HG02642 (cell line): ENCODE results near the gene MTCH2.
"Not testable (repeated sequence)": the region's sequence is repeated elsewhere in the genome, so short reads cannot be mapped to it uniquely, and the experiment has no call there.

ENCODE experiments used
- ATAC-seq: cut with Tn5 transposase; IDR thresholded peaks from one replicate; pipeline ENCODE4 v1.9.1; 2021; ENCODE audit warnings: mild to moderate bottlenecking; ENCODE audit not compliant: unreplicated experiment, poor library complexity

The MTCH2 gene

GRCh38 chr11:47642099-47642855, at the start of gene MTCH2:
Gene MTCH2 (minus strand): TSS chr11:47642559. CDS start chr11:47642465, 94 bp downstream.
- ATAC-seq: peak; percentile 92

DNA sequence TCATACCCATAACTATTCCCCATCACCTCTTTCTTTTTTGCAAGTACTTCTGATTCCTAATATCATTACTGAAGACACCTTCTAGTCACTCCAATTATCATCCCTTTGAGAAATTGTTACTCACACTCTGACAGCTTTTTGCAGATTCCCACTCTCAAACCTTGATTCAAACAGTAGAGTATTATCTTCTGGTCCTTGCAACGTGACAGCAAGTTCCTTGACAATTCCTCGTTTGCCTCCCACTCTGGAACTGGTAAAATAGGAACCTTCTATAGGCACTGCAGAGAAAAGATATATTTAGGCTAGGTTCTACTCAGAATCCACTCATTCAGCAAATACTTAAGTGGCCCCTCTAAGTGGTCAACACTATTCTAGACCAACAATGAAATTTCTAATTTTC, 49.6 kb upstream of the MTCH2 start:
- ATAC-seq: no peak

- ATAC-seq: no peak
Observed at GRCh38 chr11:47689480-47689879, 47.1 kb upstream of the MTCH2 start.

DNA sequence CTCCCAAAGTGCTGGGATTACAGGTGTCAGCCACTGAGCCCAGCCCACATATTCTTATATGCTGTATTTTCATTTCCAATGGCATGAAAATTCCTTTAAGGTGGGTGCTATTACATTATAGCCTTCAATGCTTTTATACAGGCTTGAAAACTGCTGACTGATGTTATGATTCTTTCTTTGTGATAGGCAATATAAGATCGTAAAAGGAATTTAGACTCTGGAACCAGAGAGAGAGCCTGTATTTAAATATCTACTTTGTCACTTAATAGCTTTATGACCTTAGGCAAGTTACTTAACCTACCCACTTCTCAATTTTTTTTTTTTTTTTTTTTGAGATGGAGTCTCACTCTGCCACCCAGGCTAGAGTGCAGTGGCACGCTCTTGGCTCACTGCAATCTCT, 46.6 kb upstream of the MTCH2 start:
- no peak for ATAC-seq

DNA sequence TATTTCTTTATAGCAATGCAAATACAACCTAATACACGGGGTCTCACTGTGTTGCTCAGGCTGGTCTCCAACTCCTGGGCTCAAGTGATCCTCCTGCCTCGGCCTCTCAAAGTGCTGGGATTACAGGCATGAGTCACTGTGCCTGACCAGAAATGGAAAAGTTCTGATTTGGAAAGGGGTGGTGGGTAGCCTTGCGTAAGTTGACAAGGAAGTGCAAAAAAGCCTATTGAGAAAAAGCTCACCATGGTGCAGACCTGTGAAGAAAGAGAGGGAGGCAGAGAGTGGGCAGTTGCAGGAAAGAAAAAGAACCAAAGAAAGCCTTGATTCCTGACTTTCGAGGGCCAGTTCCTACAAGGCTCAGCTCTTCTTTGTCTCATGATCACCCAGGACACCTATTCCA, 45.8 kb upstream of the MTCH2 start:
- no peak for ATAC-seq

DNA sequence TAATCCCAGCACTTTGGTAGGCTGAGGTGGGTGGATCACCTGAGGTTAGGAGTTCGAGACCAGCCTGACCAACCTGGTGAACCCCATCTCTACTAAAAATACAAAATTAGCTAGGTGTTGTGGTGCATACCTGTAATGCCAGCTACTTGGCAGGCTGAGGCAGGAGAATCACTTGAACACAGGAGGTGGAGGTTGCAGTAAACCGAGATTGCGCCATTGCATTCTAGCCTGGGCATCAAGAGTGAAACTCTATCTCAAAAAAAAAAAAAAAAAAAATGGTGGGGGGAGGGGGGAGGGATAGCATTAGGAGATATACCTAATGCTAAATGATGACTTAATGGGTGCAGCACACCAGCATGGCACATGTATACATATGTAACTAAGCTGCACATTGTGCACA, 44.3 kb upstream of the MTCH2 start:
- not testable (repeated sequence) for ATAC-seq

DNA sequence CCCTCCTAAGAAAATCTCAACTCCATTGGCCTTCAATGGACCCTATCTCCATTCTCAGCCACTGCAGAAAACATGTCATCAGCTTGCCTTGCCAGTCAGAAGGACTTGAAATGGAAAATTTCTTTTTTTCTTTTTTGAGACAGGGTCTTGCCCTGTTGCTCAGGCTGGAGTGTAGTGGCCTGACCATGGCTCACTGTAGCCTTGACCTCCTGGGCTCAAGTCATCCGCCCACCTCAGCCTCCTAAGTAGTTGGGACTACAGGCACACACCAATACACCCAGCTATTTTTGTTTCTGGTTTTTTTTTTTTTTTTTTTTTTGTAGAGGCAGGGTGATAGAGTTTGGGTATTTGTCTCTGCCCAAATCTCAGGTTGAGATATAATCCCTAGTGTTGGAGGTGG, 43.8 kb upstream of the MTCH2 start:
- no peak for ATAC-seq

DNA sequence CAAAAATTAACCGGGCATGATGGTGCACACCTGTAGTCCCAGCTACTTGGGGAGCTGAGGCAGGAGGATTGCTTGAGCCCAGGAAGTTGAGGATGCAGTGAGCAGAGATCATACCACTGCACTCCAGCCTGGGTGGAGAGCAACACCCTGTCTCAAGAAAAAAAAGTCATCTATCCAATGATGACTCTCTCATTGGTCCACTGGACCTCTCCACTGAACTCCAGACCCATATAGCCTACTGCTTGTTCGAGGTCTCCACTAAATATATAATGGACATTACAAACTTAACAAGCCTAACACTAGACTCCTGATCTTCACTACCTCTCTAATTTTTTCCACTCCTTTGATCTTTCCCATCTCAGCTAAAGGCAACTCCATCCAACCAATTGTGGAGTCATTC, 33.5 kb upstream of the MTCH2 start:
- no peak for ATAC-seq

- no peak for ATAC-seq
Observed at GRCh38 chr11:47672283-47672730, 29.9 kb upstream of the MTCH2 start.

DNA sequence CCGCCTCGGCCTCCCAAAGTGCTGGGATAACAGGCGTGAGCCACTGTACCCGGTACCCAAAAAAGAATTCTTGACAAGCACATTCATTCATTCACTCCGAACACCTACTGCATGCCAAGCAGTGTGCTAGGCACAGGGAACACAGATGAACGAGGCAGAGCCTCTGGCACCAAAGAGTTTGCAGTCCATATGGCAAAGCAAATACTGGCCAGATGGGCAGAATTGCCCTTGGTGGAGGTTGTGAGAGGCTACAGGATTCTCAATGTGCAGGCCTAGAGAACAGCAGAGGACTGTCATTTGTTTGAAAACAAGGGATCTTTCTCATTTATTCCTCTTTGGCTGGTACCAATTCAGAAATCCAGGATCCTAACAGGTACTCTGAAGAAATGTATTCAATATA, 27.5 kb upstream of the MTCH2 start:
- no peak for ATAC-seq

- ATAC-seq: no peak
Observed at GRCh38 chr11:47668665-47669064, 26.3 kb upstream of the MTCH2 start.

- no peak for ATAC-seq
Observed at GRCh38 chr11:47667555-47667954, 25.2 kb upstream of the MTCH2 start.

- ATAC-seq: no peak
Observed at GRCh38 chr11:47667135-47667534, 24.8 kb upstream of the MTCH2 start.

DNA sequence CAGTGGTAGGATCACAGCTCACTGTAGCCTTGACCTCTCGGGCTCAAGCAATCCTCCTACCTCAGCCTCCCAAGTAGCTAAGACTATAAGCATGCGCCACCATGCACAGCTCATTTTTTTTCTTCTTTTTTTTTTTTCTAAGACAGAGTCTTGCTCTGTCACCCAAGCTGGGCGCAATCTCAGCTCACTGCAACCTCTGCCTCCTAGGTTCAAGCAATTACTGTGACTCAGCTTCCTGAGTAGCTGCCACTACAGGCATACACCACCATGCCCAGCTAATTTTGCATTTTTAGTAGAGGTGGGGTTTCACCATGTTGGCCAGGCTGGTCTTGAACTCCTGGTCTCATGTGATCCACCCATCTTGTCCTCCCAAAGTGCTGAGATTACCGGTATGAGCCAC, 22.6 kb upstream of the MTCH2 start:
- not testable (repeated sequence) for ATAC-seq

GRCh38 chr11:47661245-47661644, 18.9 kb upstream of the MTCH2 start:
- ATAC-seq: no peak

DNA sequence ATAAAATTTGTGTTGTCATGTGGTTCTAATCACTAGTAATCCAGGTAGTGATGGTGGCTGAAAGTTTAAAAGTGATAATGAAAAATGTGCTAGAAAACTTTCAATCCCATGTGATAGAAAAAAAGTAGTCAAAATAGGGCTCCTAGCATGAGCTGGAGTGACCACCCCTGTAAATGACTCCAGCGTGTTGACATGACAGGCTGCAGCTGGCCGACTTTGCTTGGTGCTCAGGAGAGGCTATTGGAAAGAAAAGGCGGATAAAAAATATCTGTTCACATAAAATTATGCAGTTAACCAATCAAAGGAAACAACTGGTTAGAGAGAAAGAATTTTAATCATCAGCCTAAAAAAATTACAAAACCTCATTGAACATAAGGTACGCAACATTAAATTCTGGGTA, 16.9 kb upstream of the MTCH2 start:
- ATAC-seq: no peak

DNA sequence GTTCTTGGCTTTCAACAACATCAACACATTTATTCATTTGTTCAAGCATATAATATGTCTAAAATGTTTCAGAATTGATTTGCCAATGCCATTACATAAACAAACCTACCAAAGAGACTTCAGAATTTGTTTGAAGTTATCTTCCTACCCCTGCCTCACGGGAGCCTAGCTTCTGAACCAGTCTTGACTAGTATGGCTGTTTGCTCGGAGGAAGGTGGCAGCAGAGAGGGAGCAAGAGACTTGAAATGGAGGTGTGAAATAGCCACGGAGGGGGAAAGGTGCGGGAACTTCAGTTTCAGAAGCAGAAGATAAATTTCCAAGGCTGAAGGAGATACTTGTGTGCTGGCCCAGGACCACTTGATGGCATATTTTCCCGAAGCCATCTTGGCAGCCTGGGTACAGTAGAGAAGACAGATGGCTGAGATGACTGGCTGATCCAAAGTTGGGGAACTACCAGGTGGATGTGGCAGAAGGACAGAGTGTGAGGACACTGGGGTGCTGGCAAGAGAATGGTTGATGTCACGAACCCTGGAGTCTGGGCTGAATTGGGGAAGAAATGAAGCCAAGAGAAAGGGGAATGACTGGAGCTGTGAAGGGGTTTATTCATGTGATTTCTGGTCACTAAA, 14.0 kb upstream of the MTCH2 start:
- no peak for ATAC-seq

DNA sequence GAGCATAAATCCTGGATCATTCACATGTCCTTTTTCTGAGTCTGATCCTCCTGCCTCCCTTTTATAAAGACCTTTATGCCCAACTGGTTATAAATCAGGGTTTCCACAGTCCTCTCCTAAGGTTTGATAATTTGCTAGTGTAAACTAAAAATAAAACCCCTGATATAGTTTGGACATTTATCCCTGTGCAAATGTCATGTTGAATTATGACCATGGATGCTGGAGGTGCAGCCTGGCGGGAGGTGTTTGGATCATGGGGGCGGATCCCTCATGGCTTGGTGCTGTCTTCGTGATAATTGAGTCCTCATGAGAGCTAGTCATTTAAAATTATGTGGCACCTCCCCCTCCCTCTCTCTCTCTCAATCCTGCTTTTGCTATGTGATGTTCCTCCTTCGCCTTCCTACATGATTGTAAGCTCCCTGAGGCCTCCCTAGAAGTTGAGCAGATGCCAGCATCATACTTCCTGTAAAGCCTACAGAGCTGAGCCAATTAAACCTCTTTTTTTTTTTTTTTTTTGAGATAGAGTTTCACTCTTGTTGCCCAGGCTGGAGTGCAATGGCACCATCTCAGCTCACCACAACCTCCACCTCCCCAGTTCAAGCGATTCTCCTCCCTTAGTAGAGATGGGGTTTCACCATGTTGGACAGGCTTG, 9.6 kb upstream of the MTCH2 start:
- no peak for ATAC-seq

DNA sequence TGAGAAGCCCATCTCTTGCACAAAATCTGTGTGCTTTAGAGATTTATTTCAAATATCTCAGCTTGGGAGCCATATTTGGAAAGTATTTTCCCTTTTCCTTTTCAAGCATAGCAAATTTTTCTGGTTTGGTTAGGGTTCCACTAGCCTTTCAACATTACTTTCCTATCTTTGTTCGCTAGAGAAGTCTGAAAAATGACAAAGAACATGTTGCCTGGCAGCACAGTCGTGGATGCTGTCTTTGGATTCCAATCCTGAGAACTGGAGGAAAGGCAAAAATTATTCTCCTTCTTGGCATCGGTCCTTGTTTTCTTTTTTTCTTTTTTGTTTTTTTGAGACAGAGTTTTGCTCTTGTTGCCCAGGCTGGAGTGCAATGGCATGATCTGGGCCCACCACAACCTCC, 6.9 kb upstream of the MTCH2 start:
- ATAC-seq: no peak

- no peak for ATAC-seq
Observed at GRCh38 chr11:47646019-47646418, 3.7 kb upstream of the MTCH2 start.

- ATAC-seq: no peak
Observed at GRCh38 chr11:47645500-47645899, 3.1 kb upstream of the MTCH2 start.
